ENCODE data around the gene ACSF3.
"Not testable (repeated sequence)": the region's sequence is repeated elsewhere in the genome, so short reads cannot be mapped to it uniquely, and the experiment has no call there.

The ACSF3 gene

DNA sequence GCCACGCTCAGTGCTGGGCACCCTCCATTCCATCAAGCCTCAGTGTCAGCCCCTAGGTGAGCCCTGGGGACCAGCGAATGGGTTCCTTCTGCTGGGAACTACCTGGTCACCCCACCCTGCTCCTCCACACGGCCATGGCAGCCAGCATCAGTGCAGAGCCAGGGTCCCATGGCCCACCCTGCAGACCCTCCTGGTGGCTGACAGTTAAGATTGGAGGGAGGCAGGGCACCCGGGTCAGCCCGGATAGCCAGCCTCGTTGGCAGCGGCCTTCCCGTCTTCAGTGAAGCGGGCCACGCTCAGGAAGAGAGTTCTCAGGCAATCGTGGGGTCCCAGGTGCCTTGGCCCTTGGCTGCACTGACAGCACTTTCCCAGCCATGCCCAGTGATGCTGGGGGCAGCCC, 37.1 kb upstream of the ACSF3 start:
- DNase-seq: no peak

DNA sequence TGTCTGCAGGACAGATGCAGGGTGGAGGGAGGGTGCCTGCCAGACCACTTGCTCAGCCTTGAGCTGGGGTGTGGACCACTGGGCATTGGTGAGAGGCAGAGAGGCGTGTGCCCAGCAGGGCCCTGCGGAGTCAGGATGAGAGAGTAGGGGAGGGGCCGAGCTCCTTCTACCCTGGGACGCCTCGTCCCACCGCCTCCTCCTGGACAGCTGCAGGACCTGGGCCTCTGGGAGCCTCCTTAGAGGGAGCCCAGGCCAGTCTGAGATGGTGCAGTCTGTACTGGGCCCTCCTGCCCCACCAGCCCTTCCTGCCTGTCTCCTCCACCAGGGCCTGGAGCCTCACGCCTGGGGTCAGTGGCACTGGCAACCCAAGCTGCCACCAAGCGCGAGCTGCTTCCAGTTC, 35.9 kb upstream of the ACSF3 start:
- DNase-seq: no peak

DNA sequence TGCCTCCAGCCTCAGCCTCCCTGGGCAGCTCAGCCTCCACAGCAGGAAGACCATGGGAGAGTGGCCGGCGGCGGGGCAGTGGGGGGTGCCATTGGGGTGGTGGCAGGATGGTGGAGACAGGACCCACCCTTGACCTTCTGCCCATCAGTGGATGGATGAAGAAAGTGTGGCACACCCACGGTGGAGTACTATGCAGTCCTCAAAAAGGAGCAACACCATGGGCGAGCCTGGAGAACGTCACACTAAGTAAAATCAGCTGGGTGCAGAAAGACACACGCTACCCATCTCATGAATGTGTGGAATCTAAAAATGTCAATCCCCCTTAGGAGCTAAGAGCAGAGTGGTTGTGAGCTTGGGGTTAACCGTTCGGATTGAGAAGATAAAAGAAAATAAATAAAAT, 34.8 kb upstream of the ACSF3 start:
- DNase-seq: no peak

DNA sequence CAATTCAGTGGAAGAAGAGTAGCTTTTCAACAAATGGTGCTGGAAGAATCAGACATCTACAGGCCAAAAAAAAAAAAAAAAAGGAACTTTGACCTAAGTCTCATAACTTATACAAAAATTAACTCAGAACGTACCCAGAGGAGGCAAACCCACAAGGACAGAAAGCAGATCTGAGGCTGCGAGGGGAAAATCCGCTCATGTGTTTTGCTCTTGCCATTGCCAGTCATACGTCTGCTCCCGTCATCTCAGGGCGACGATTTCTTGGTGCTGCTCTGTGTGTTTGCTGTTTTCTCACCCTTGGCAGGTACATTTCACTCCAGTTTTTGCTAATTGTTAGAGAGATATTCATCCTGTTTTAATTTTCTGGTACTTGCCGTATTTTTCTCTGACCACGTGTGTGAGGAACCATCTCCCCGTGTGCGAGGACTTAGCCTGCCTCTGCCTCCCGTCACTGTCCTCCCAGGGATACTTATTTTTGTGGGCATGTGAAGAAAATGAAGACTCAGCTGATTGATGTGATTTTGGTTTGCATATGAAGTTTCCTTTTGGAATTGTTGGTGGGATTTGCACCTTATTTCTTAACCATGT, 33.4 kb upstream of the ACSF3 start:
- no peak for DNase-seq

DNA sequence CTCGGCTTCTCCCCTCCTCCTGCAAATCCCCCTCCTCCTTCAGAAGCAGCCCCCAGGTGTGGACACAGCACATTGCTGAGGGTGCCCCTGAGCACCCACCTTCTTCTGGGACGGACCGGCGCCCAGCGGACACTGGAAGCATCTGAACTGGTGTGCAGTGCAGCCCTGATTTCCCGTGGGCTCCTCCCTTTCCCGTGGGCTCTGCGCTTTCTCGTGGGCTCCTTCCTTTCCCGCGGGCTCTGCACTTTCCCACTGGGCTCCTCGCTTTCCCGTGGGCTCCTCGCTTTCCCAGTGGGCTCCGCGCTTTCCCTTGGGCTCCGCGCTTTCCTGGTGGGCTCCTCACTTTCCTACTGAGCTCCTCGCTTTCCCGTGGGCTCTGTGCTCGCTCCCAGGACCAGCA, 32.6 kb upstream of the ACSF3 start:
- DNase-seq: no peak

DNA sequence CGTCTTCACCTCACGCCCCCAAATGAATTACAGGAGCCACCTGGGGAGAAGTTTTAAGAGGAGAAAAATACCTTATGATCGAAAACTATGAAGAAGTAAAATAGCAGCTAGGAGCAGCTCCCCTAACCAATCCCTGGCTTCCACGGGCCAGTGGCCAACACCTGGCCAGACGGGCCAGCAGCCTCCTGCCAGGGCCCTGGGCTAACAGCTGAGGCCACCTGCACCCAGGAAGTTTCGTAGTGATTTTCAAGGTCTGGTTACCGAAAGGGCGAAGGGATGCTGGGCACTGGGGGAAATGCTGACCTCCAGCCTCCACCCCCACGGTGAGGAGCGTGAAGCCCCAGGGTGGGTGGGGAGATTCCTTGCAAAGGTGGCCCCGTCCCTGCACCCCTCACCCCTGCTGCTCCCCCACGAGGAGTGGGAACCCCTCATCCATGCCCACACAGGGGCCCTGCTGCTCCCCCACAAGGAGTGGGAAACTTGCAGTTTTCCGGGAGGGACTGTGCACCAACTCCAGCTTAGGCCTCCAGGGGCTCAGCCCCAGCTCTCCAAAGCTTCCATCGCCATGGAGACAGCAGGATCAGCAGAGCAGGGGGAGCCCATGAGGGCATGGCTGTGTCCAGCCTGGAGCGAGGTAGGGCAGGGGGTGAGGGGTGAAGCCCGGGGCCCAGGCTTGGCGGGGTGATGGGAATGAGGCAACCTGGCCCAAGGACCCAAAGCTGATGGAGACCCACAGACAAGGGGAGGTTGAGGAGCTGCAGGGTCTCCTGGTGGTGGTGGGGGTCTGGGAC, 31.9 kb upstream of the ACSF3 start:
- DNase-seq: no peak

DNA sequence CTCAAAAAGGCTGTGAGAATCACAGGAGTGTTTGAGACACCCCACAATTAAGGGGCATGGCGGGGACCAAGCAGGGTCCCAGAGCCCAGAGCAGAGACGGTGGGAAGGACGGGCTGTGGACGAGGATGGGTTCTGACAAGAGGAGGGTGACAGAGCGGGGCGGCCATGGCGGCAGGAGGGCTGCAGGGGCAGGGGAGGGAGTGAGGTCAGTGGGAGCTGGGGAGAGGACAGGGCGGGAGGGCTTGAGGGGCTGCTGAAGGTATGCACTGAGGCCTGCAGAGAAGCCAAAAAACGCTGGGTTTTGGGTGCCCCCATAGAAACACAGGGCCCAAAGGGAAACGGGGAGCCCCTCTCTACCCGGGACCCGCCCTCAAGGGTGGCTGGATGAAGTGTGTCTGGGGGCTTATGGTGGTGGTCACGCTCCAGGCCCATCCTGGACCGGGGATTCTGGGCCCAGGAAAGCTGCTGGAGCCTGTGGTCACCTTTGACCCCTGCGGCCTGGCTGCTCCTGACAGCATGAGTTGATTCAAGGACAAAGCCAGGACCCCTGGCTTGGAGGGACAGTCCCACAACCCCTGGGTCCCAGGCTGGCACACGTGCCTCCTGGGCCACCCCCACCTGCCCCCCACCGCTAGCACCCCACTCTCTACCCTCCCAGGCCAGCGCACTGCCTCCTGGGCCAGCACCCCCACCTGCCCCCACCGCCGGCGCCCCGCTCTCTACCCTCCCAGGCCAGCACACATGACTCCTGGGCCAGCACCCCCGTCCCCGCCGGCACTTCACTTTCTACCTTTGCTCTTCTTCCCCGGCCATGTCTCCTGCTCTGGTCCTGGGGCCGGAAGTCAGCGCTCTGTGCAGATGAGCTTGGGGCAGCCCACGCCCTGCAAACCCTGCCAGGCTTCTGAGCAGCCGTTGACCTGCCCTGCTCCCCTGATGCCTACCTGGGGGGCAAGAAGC, 31.0 kb upstream of the ACSF3 start:
- no peak for DNase-seq

DNA sequence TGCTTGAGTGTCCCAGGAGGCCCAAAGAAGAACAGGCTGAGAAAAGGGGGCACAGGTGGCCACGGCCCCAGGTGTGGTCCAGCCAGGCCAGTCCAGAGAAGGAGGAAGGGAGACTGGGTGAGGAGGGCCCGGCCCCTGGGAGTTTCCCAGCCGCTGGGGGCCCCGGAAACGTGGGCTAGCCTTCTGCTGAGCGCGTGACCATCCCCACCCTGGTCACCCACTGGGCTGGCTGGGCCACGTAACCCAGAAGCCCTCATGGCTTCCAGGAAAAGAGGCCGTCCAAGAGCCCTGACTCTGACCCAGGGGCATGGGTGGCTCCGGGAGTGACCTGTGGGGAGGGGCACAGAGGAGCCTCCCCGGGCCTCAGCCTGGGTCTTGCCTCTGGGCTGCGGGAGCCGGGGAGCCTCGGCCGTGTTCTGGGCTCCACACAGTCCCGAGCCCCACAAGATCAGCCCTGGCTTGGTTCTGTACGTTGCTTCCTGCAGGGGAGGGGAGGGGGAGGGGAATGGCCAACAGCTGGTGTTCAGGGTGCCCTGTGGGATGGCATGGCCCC, 29.8 kb upstream of the ACSF3 start:
- no peak for DNase-seq

DNA sequence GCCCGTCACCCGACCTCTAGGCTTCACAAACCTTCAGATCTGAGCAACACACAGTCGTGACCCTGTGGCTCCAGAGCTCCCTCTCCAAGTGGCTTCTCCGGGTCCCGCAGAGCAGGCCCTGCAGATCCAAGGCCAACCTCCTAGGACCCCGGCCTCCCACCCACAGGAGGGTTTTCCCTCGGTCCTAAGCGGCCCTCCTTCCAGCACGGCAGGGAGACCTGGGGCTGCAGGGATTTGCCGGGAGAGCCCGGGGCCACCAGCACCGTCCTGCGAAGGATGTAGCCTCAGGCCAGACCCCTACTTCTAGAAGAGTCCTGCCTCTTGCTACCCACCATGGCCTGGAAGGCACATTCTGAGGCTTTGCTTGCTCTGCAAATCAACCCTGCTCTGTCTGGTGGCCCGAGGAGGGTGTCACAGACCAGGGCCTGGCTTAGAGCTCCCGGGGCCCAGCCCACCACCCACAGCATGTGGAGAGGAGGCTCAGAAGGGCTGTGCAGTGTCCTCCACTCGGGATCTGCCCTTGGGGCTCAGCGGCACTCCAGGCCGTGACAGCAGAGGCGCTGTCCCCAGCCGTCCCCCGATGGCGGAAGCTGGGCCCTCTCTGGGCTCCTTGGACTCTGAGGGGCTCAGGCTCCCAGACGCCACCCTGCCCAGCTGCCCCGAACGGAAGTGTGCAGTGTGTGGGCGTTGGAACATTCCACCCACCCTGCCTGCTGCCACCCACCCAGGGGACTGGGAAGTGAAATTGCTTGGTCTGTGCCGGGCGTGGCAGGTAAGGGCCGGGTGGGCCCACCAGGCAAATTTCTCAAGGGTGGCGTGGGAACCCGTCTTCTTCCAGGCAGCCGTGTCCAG, 28.8 kb upstream of the ACSF3 start:
- no peak for DNase-seq

DNA sequence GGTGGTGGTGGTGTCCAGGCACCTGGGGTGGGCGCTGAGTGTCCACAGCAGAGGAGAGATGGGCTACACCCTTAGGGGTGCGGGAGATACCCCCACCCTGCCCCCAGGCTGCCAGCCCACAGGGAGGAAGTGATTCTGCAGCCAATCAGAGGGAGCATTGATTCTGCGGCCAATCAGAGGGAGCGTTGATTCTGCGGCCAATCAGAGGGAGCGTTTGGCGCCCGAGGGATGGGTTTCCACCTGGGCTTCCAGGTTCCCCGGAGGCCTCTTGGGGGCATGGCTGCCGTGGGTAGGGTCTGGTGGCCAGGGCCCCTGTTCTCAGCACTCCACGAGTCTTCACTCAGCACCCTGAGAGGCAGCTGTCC, 28.2 kb upstream of the ACSF3 start:
- no peak for DNase-seq

DNA sequence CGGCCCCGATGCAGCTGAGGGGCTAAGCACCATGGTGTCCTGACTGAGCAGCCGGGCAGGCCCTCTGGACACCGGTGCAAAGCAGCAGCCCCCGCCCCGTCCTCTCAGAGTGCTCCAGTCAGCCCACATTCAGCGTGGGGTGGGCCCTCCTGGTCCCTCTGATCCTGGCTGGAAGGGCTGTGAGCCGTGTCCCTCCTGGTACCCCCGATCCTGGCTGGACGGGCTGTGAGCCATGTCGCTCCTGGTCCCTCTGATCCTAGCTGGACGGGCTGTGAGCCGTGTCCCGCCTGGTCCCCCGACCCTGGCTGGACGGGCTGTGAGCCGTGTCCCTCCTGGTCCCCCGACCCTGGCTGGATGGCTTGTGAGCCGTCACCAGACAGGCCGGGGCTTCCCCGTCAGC, 26.9 kb upstream of the ACSF3 start:
- no peak for DNase-seq

DNA sequence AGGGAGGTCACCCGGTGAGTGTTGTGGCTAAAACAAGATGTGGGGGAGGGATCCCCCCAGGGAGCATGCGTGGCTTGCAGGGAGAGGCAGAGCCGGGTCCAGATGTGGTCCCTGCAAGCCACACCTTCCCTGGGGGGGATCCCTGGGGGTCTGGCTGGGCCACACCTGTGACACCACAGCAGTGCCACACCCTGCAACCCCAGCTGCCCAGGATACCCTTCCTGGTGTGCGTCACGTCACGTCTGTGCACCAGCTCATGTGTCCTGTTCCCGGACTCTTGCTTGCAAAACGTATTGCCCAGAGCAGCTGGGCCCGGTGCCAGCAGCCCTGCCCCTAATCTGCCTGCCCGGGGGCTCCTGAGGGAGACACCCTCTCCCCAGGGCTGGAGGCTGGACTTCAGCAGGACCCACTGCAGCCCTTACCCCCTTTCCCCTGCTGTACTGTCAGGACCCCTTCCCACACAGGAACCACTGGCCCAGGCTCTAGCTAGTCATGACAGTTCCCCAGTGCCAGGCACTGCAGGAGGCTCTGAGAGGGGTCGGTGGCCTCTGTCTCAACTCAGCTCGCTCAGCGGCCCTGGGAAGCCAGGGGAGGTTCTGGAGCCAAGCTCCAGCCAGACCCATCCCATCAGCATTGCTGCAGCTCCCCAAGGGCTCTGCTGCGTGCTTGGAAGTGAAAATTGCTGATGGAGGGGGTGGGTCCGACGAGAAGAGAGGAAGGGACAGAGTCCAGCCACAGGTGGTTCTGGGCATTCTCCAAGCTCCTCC, 25.8 kb upstream of the ACSF3 start:
- DNase-seq: no peak

DNA sequence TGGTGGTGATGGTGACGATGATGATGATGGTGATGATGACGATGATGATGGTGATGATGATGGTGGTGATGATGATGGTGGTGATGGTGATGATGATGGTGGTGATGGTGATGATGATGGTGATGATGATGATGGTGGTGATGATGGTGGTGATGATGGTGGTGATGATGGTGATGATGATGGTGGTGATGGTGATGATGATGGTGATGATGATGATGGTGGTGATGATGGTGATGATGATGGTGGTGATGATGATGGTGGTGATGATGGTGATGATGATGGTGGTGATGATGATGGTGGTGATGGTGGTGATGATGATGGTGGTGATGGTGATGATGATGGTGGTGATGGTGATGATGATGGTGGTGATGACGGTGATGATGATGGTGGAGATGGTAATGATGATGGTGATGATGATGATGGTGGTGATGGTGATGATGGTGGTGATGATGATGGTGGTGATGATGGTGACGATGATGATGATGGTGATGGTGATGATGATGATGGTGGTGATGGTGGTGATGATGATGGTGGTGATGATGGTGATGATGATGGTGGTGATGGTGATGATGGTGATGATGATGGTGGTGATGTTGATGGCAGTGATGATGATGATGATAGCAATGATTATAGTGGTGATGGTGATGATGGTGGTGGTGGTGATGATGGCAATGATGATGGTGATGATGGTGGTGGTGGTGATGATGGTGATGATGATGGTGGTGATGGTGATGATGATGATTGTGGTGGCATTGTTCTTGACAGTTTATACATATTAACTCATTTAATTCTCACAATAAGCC, 24.6 kb upstream of the ACSF3 start:
- not testable (repeated sequence) for DNase-seq

DNA sequence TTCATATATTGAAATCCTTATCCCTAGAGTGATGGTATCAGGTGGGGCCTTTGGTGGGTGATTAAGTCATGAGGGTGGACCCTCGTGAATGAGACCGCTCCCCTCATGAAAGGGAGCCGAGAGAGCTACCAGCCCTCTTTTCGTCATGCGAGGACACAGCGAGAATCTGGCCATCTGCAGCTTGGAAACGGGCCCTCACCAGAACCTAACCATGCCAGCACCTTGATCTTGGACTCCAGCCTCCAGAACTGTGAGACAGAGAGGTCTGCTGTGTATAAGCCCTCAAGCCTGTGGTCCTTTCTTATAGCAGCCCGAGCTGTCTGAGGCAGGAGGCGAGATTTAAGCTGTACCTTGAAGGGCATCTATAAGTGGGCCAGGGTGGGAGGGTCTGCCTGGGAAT, 23.7 kb upstream of the ACSF3 start:
- DNase-seq: no peak

DNA sequence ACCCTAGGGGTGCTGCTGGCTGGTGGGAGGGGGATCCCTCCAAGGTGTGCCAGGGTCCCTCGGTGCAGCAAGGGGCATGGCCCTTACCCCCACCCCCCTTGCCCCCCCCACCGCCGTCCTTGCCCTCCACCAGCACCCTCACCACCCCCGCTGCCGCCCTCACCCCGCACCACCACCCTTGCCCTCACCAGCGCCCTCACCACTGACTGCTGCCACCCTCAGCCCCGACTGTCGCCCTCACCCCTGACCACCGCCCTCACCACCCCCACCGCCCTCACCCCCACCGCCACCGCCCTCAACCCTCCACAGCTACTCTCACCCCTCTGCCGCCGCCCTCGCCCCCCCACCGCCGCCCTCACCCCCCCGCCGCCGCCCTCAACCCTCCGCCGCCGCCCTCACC, 23.1 kb upstream of the ACSF3 start:
- DNase-seq: no peak

DNA sequence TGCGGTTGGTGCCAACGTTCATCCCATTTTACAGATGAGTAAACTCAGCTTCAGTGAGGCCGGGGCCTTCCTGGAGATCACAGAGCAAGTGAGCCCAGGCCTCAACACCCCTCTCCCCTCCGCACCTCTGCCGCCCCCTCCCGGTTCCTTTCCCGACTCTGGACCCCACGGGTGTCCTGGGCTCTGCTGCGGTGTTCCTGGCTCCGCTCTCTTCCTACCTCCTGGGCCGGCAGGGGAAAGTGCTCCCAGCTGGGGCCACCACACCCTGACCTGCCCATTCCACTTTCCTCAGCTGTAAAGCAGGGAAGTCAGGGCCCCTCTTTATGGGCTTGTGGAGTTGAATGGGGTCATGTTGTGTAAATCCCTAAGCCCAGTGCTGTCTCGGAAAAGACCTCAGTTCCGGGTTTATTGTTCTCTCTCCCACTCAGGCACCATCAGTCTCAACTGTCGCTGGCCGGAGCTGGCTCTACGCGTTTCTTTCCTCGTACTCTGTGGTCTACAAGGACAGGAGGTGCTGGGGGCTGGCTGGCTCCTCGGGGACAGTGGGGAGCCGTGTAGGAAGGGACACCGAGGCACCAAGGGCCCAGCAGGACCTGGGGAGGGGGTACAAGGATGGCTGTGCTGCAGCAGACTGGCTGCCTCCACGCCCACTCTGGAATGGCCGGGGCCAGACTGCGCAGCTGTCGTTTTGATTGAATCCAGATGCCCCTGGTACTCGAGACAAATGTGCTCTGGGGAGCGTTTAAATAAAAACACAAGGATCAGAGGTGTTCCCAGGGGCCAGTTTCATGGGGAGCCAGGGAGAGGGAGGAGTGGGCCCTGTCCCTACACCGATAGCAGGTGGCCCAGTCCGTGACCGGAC, 21.7 kb upstream of the ACSF3 start:
- DNase-seq: no peak

DNA sequence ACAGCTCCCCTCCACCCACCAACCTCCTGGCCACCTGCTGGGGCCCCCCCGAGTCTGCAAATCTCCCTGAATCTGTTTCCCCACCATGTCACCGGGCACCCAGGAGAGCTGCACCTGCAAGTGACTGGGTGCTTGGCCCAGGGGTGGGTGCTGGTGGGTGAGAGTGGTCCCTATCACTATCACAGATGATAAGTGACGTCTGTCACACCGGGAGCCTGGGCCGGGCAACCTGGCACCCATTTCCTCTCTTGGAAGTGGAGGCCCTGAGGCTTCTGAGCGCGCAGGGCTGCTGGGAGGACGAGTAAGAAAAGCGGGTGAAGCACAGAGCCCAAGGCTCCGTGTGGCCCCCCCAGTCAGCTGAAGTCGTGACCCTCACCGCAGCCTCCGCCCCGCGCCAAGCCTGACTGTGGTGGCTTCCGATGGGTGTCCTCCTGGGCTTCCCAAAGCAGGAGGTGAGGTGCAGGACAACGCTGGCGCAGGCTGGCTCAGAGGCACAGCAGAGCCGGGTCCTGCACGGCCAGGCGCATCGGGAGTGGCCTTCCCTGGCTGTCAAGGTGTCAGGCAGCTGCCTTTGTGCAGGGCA, 21.0 kb upstream of the ACSF3 start:
- DNase-seq: no peak

DNA sequence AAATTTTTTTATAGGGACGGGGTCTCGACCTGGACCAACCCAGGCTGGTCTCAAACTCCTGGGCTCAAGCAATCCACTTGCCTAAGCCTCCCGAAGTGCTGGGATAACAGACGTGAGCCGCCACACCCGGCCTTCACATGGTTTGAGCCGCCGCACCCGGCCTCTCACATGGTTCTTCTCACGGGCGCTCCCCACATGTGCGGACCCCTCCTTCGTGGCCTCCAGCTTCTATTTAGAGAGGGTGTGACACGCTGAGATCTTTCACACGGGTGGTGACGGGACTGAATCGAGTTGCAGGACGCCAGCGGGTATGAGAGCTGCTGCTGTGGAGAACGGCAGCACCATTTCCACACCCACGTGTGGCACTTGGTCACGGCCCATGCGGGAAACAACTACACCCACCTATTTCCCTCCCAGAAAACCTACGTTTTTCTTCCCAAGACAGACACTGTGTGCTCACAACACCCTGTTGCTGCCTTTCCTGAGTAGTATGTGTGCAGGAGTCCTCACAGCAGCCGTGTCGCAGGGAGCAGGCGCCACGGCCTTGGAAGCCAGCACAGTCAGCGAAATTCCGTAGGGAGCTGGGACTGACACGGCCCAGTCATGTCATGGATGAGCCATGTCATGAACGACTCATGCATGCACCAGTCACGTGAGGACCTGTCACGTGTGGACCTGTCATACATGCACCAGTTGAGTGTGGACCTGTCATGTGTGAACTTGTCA, 20.1 kb upstream of the ACSF3 start:
- no peak for DNase-seq
